Sigmoid colon (tissue), 7 donors: ENCODE measurements around the gene ZNF319. TPM values are rescaled to one million over a fixed set of nuclear protein-coding genes. Genes with fewer than 3 reads are reported as not detected.

Source experiments
- DNase-seq: peaks from one replicate; pipeline ENCODE4 v3.0.0-alpha.2; 2019
- H3K27ac ChIP-seq, 4 donors: fragments of 200-600 bp; sonication (generic); one replicate each; pipeline ENCODE4 v1.5.1; 2016 to 2019; ENCODE audit warnings: mild to moderate bottlenecking in 1 of 4
- H3K27me3 ChIP-seq, 3 donors: fragments of 200-600 bp; sonication (generic); one replicate each; pipeline ENCODE4 v1.5.1; 2019; ENCODE audit warnings: mild to moderate bottlenecking in 1 of 3
- H3K36me3 ChIP-seq, 4 donors: fragments of 200-600 bp; sonication (generic); one replicate each; pipeline ENCODE4 v1.5.1; 2016 to 2019
- H3K4me1 ChIP-seq, 4 donors: fragments of 200-600 bp; sonication (generic); one replicate each; pipeline ENCODE4 v1.5.1; 2017 to 2019
- H3K4me3 ChIP-seq, 4 donors: fragments of 200-600 bp; sonication (generic); one replicate each; pipeline ENCODE4 v1.5.1; 2017 to 2019; ENCODE audit warnings: mild to moderate bottlenecking in 2 of 4, moderate library complexity in 1 of 4
- H3K9me3 ChIP-seq, 4 donors: fragments of 200-600 bp in 3 of 4; sonication (generic) in 3 of 4; one replicate each; pipeline versions ENCODE4 v1.5.1 to v1.6.1; 2013 to 2019
- CTCF ChIP-seq, 4 experiments: fragments of 450-650 bp in 3 of 4; fragments of 200-600 bp in 1 of 4; IDR thresholded peaks; one replicate each; pipeline ENCODE4 v1.5.1; 2016 to 2019; ENCODE audit warnings: antibody characterized with exemption in 4 of 4, mild to moderate bottlenecking in 3 of 4, moderate library complexity in 2 of 4
- EP300 ChIP-seq, 4 donors: sonication (generic); formaldehyde crosslinking; IDR thresholded peaks; one replicate each; pipeline ENCODE4 v1.6.1; 2017; ENCODE audit warnings: antibody characterized with exemption in 4 of 4
- POLR2A ChIP-seq, 2 donors: fragments of 450-650 bp; IDR thresholded peaks; one replicate each; pipeline ENCODE4 v1.6.1; 2016; ENCODE audit warnings: antibody characterized with exemption in 2 of 2, mild to moderate bottlenecking in 2 of 2, moderate library complexity in 2 of 2
- POLR2AphosphoS5 ChIP-seq, 4 donors: sonication (generic); formaldehyde crosslinking; IDR thresholded peaks; one replicate each; pipeline ENCODE4 v1.6.1; 2017; ENCODE audit warnings: antibody characterized with exemption in 4 of 4
- WGBS, 2 donors: extraction: QIAGEN DNeasy Blood & Tissue Kit; methylation state at CpG; one replicate each; pipeline ENCODE4 v1.1.7; 2013; 5-methylcytosine and 5-hydroxymethylcytosine counted together
- intact Hi-C: fragments of 100-400 bp; cut with DNase I; formaldehyde crosslinking; loops from one replicate; pipeline ENCODE4 v1.15.1; 2023
- polyA plus RNA-seq, 3 donors: library from polyadenylated mRNA; stranded (reverse); fragments of 200-250 nt; gene quantifications; one replicate each; pipeline ENCODE4 v1.2.3, GENCODE V29; 2013
- total RNA-seq, 4 donors: library from RNA; depleted of rRNA; stranded (reverse); fragments of >200 nt; gene quantifications; one replicate each; pipeline ENCODE4 v1.1.0, GENCODE V29; 2016
- donor health status: healthy with polysubstance abuse.
- donor health status: Bipolar disorder and iron deficiency.
- donor health status: healthy.

The ZNF319 gene
- total and polyA plus RNA-seq, 7 donors, result 1.2 to 5.7 (median 4.8) TPM

DNA sequence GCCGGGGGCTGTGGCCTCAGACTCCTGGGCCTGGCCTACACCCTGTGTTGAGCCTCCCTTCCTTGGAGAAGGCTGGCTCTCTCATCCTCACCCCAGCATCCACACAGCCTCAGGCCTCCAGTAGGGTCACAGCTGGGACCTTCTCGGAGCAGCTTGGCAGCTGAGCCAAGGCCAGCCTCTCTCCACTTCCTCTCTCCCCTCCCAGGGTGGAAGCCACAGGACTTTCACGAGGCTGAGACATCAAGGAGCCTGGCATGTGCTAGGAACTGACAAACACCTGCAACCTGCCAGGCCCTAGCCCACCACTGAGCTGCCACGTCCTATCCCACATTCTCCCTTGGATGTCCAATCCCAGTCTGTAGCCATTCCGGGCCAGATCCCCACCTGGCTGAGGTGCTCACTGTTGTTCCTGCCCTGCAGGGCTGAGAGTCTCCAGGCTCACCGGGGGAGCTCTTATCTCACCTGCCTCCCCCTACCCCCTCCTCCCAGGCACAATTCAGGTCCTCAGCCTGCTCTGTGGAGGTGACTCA lies 28.1 kb upstream of the ZNF319 start:
- no peak overlapping the region for H3K4me3 ChIP-seq
- WGBS, 2 donors, result 55 to 63% methylated on average over 6 of the region's 6 CpGs
- no peaks in the 10 kb centered on the region for H3K36me3 ChIP-seq
- H3K27me3 ChIP-seq, result no peaks in the 10 kb centered on the region
- H3K27ac ChIP-seq, result no peak overlapping the region
- no peak for DNase-seq
- H3K9me3 ChIP-seq, result no peaks in the 10 kb centered on the region
- intact Hi-C loops, result loop anchor here (10.0 kb wide), 1 partner anchor 366 kb away; the partner anchor contains the start of gene GINS3
- TF ChIP-seq EP300 (IDR thresholded peaks at IDR 0.05) (no peak), CTCF (IDR thresholded peaks at IDR 0.05) (no peak), POLR2AphosphoS5 (IDR thresholded peaks at IDR 0.05) (no peak), POLR2A (IDR thresholded peaks at IDR 0.05) (no peak)
- H3K4me1 ChIP-seq, result peaks cover 1 to 58% (median 47%) of the 10 kb centered on the region in 4 donors

GRCh38 chr16:58027916-58028455 lies 27.5 kb upstream of the ZNF319 start:
- intact Hi-C loops, result loop anchor here (2.0 to 10.0 kb wide), 3 partner anchors 101 to 367 kb away; partner anchors contain the start of genes CFAP20, CSNK2A2 and GINS3
- WGBS, 2 donors, result 85 to 88% methylated on average over 8 of the region's 8 CpGs
- H3K4me1 ChIP-seq, result peaks cover 1 to 62% (median 50%) of the 10 kb centered on the region in 4 donors
- H3K27me3 ChIP-seq, result no peaks in the 10 kb centered on the region
- no peak for DNase-seq
- H3K4me3 ChIP-seq, result no peak overlapping the region
- TF ChIP-seq POLR2A (IDR thresholded peaks at IDR 0.05), result no peak
- no peak for TF ChIP-seq CTCF (IDR thresholded peaks at IDR 0.05)
- no peak for TF ChIP-seq POLR2AphosphoS5 (IDR thresholded peaks at IDR 0.05)
- TF ChIP-seq EP300 (IDR thresholded peaks at IDR 0.05), result no peak
- no peaks in the 10 kb centered on the region for H3K9me3 ChIP-seq
- H3K36me3 ChIP-seq, result no peaks in the 10 kb centered on the region
- peak overlapping the region in 3 of 4 donors; percentile 88 to 91 (median 90) for H3K27ac ChIP-seq

- TF ChIP-seq POLR2AphosphoS5 (IDR thresholded peaks at IDR 0.05), result peak in 1 of 4 donors; percentile 10
- TF ChIP-seq POLR2A (IDR thresholded peaks at IDR 0.05), result peak in 1 of 2 donors; percentile 33
- no peak for TF ChIP-seq CTCF (IDR thresholded peaks at IDR 0.05)
- no peak for TF ChIP-seq EP300 (IDR thresholded peaks at IDR 0.05)
- intact Hi-C loops, result loop anchor here (2.0 to 10.0 kb wide), 3 partner anchors 101 to 367 kb away; partner anchors contain the start of genes CFAP20, CSNK2A2 and GINS3
- no peaks in the 10 kb centered on the region for H3K27me3 ChIP-seq
- H3K9me3 ChIP-seq, result no peaks in the 10 kb centered on the region
- peaks cover 1 to 62% (median 52%) of the 10 kb centered on the region in 4 donors for H3K4me1 ChIP-seq
- H3K4me3 ChIP-seq, result peak overlapping the region; percentile 51 to 89 (median 70)
- H3K36me3 ChIP-seq, result no peaks in the 10 kb centered on the region
- H3K27ac ChIP-seq, result peak overlapping the region; percentile 86 to 91 (median 89)
- 3 to 18% methylated on average over 43 of the region's 43 CpGs for WGBS, 2 donors
- no peak for DNase-seq
Observed at GRCh38 chr16:58027161-58027915, 26.9 kb upstream of the ZNF319 start.

DNA sequence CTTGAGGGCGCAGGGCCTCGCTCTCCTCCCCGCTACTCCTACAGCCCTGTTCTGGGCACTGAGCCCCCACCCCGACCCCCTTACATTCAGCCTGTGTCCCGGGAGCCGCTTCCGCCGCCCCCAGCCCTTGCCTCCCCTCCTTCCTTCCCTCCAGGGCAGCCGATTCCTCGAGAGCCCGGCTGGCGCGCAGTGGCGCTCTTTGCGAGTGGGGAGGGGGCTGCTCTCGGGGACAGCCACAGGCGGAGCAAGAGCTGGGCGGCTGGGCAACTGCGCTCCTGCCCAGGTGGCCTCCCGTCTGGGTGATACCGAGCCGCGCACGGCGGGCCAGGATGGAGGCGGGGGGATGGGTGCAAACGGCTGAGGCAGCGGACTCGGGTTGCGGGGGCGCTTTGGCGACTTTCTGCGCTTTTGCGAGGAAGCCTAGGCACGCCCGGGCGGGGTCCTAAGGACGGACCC lies 26.3 kb upstream of the ZNF319 start:
- Histone ChIP-seq H3K4me1 (peaks cover 1 to 67% (median 58%) of the 10 kb centered on the region in 4 donors), H3K27me3 (no peaks in the 10 kb centered on the region), H3K9me3 (no peaks in the 10 kb centered on the region), H3K36me3 (no peaks in the 10 kb centered on the region), H3K4me3 (peak overlapping the region; percentile 51 to 89 (median 70)), H3K27ac (peak overlapping the region; percentile 86 to 91 (median 89))
- intact Hi-C loops, result loop anchor here (2.0 to 10.0 kb wide), 3 partner anchors 102 to 368 kb away; partner anchors contain the start of genes CFAP20, CSNK2A2 and GINS3
- TF ChIP-seq POLR2A (IDR thresholded peaks at IDR 0.05) (no peak), POLR2AphosphoS5 (IDR thresholded peaks at IDR 0.05) (no peak), CTCF (IDR thresholded peaks at IDR 0.05) (no peak), EP300 (IDR thresholded peaks at IDR 0.05) (no peak)
- DNase-seq, result no peak
- 1 to 2% methylated on average over 38 of the region's 38 CpGs for WGBS, 2 donors
